Measurements from ENCODE around the gene OXA1L. TPM values are rescaled to one million over a fixed set of nuclear protein-coding genes. Genes with fewer than 3 reads are reported as not detected.

OXA1L gene
- total RNA-seq, 1 experiment from 2014 or later, result 146 TPM

GRCh38 chr14:22798528-22798927 is 32.0 kb downstream of the OXA1L start (continued):
- TF ChIP-seq MAX (IDR thresholded peaks at IDR 0.05) (no peak), RAD21 (IDR thresholded peaks at IDR 0.05; ENCODE audit: low read depth) (no peak), REST (IDR thresholded peaks at IDR 0.05; ENCODE audit: low read depth) (no peak), EZH2phosphoT487 (IDR thresholded peaks at IDR 0.05; ENCODE audit: borderline replicate concordance) (no peak), POLR2AphosphoS5 (IDR thresholded peaks at IDR 0.05; ENCODE audit: low read depth, low read length) (no peak), SRF (IDR thresholded peaks at IDR 0.05; ENCODE audit: low read depth) (no peak), ZNF274 (IDR thresholded peaks at IDR 0.05; ENCODE audit: low read depth, low read length) (no peak), CBX3 (IDR thresholded peaks at IDR 0.05; ENCODE audit: low read depth) (no peak), TCF7L2 (IDR thresholded peaks at IDR 0.05; ENCODE audit: borderline replicate concordance, extremely low read depth, insufficient read depth, insufficient read length) (no peak), ATF3 (IDR thresholded peaks at IDR 0.05) (no peak), POLR2A (IDR thresholded peaks at IDR 0.05; ENCODE audit: borderline replicate concordance, extremely low read depth, insufficient read depth, insufficient read length) (no peak)

GRCh38 chr14:22800346-22800745 is 33.9 kb downstream of the OXA1L start:
- no peak for TF ChIP-seq RAD21 (IDR thresholded peaks at IDR 0.05; ENCODE audit: low read depth)
- TF ChIP-seq SRF (IDR thresholded peaks at IDR 0.05; ENCODE audit: low read depth), result no peak
- no peak for TF ChIP-seq EGR1 (IDR thresholded peaks at IDR 0.05; ENCODE audit: low read depth)
- no peak for TF ChIP-seq FOSL1 (IDR thresholded peaks at IDR 0.05; ENCODE audit: low read depth)
- no peak for TF ChIP-seq ZBTB33 (IDR thresholded peaks at IDR 0.05; ENCODE audit: extremely low read depth, insufficient replicate concordance, low read length)
- no peak for TF ChIP-seq SP1 (IDR thresholded peaks at IDR 0.05; ENCODE audit: low read depth)
- TF ChIP-seq CEBPB (IDR thresholded peaks at IDR 0.05; ENCODE audit: low read depth), result no peak
- no peak for TF ChIP-seq ZNF274 (IDR thresholded peaks at IDR 0.05; ENCODE audit: low read depth, low read length)
- TF ChIP-seq ATF3 (IDR thresholded peaks at IDR 0.05), result no peak

More at GRCh38 chr14:22800346-22800745, 33.9 kb downstream of the OXA1L start:
- Histone ChIP-seq H3K36me3 (ENCODE audit: control insufficient read depth in 1 of 2, insufficient read depth in 2 of 2, low read length in 2 of 2) (no peaks in the 10 kb centered on the region), H2AFZ (ENCODE audit: low read depth, low read length, poor library complexity, severe bottlenecking) (no peak overlapping the region), H3K27ac (ENCODE audit: low read depth, low read length) (no peak overlapping the region), H3K9ac (ENCODE audit: low read length) (no peak overlapping the region), H3K9me3 (ENCODE audit: control insufficient read depth in 1 of 2, insufficient read depth in 1 of 2, low read depth in 1 of 2, low read length in 2 of 2) (no peaks in the 10 kb centered on the region), H4K20me1 (ENCODE audit: insufficient read depth) (no peaks in the 10 kb centered on the region), H3K4me3 (replicated peaks in 1 of 2; ENCODE audit: low read depth in 1 of 2, low read length in 2 of 2) (no peak overlapping the region), H3K4me1 (ENCODE audit: control insufficient read depth in 1 of 2, insufficient read depth in 2 of 2, low read length in 2 of 2) (no peaks in the 10 kb centered on the region), H3K79me2 (ENCODE audit: insufficient read depth, low read length) (no peaks in the 10 kb centered on the region), H3K9me2 (ENCODE audit: insufficient read depth) (no peaks in the 10 kb centered on the region), H3K27me3 (ENCODE audit: insufficient read depth, low read length) (no peaks in the 10 kb centered on the region), H3K4me2 (ENCODE audit: low read length) (no peak overlapping the region)
- ChIA-PET RAD21 (ENCODE audit: low non-redundant PET in 1 of 2, low total read pairs in 2 of 2, uncharacterized antibody in 2 of 2, unreplicated experiment in 2 of 2) (no interaction called here), CTCF (no interaction called here), POLR2A (interaction anchor here (1.0 kb wide), 1 partner anchor 34 kb away, joined by 3 read pairs; the partner anchor contains the start of gene OXA1L)
- no TSS peak for BruUV-seq (replicated peaks)
- intact Hi-C loops (cut with micrococcal nuclease), result no loop called here
- no peak for DNase-seq (ENCODE audit: low read depth, low spot score)
- ATAC-seq, result no peak
